Sigmoid colon (tissue), 7 donors: ENCODE measurements around the gene FANCE. TPM values are rescaled to one million over a fixed set of nuclear protein-coding genes. Genes with fewer than 3 reads are reported as not detected.

Source experiments
- DNase-seq: peaks from one replicate; pipeline ENCODE4 v3.0.0-alpha.2; 2019
- H3K27ac ChIP-seq, 4 donors: fragments of 200-600 bp; sonication (generic); one replicate each; pipeline ENCODE4 v1.5.1; 2016 to 2019; ENCODE audit warnings: mild to moderate bottlenecking in 1 of 4
- H3K27me3 ChIP-seq, 3 donors: fragments of 200-600 bp; sonication (generic); one replicate each; pipeline ENCODE4 v1.5.1; 2019; ENCODE audit warnings: mild to moderate bottlenecking in 1 of 3
- H3K36me3 ChIP-seq, 4 donors: fragments of 200-600 bp; sonication (generic); one replicate each; pipeline ENCODE4 v1.5.1; 2016 to 2019
- H3K4me1 ChIP-seq, 4 donors: fragments of 200-600 bp; sonication (generic); one replicate each; pipeline ENCODE4 v1.5.1; 2017 to 2019
- H3K4me3 ChIP-seq, 4 donors: fragments of 200-600 bp; sonication (generic); one replicate each; pipeline ENCODE4 v1.5.1; 2017 to 2019; ENCODE audit warnings: mild to moderate bottlenecking in 2 of 4, moderate library complexity in 1 of 4
- H3K9me3 ChIP-seq, 4 donors: fragments of 200-600 bp in 3 of 4; sonication (generic) in 3 of 4; one replicate each; pipeline versions ENCODE4 v1.5.1 to v1.6.1; 2013 to 2019
- EP300 ChIP-seq, 4 donors: sonication (generic); formaldehyde crosslinking; IDR thresholded peaks; one replicate each; pipeline ENCODE4 v1.6.1; 2017; ENCODE audit warnings: antibody characterized with exemption in 4 of 4
- POLR2A ChIP-seq, 2 donors: fragments of 450-650 bp; IDR thresholded peaks; one replicate each; pipeline ENCODE4 v1.6.1; 2016; ENCODE audit warnings: antibody characterized with exemption in 2 of 2, mild to moderate bottlenecking in 2 of 2, moderate library complexity in 2 of 2
- POLR2AphosphoS5 ChIP-seq, 4 donors: sonication (generic); formaldehyde crosslinking; IDR thresholded peaks; one replicate each; pipeline ENCODE4 v1.6.1; 2017; ENCODE audit warnings: antibody characterized with exemption in 4 of 4
- WGBS, 2 donors: extraction: QIAGEN DNeasy Blood & Tissue Kit; methylation state at CpG; one replicate each; pipeline ENCODE4 v1.1.7; 2013; 5-methylcytosine and 5-hydroxymethylcytosine counted together
- intact Hi-C: fragments of 100-400 bp; cut with DNase I; formaldehyde crosslinking; loops from one replicate; pipeline ENCODE4 v1.15.1; 2023
- polyA plus RNA-seq, 3 donors: library from polyadenylated mRNA; stranded (reverse); fragments of 200-250 nt; gene quantifications; one replicate each; pipeline ENCODE4 v1.2.3, GENCODE V29; 2013
- total RNA-seq, 4 donors: library from RNA; depleted of rRNA; stranded (reverse); fragments of >200 nt; gene quantifications; one replicate each; pipeline ENCODE4 v1.1.0, GENCODE V29; 2016
- TF ChIP-seq, protein P1 (sequence below), 4 experiments: fragments of 450-650 bp in 3 of 4; fragments of 200-600 bp in 1 of 4; IDR thresholded peaks; one replicate each; pipeline ENCODE4 v1.5.1; 2016 to 2019; ENCODE audit warnings: antibody characterized with exemption in 4 of 4, mild to moderate bottlenecking in 3 of 4, moderate library complexity in 2 of 4
- donor health status: healthy with polysubstance abuse.
- donor health status: Bipolar disorder and iron deficiency.
- donor health status: healthy.

FANCE gene
- total and polyA plus RNA-seq, 7 donors: 2.4 to 5.2 (median 3.6) TPM

DNA sequence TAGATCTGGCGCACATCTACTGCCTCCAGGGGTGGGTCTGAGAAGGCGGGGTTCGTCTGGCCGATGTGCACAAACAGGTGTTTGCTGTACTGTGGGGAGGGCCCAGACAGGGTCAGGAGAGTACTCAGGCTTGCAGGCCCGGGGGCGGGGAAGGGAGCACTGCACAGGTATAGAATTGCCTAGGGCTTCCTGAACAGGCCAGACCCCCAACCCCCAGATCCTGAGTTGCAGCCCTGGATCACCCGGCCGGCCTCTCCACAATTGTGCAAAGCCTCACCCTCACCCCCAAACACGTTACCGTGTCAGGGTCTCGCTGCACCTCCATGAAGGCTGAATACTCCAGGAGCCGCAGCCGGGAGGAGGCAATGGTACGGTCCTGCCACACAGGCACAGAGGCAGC lies 23.9 kb downstream of the FANCE start:
- no peak overlapping the region for H3K4me3 ChIP-seq
- intact Hi-C loops: no loop called here
- H3K27me3 ChIP-seq: no peaks in the 10 kb centered on the region
- TF ChIP-seq, protein P1, sequence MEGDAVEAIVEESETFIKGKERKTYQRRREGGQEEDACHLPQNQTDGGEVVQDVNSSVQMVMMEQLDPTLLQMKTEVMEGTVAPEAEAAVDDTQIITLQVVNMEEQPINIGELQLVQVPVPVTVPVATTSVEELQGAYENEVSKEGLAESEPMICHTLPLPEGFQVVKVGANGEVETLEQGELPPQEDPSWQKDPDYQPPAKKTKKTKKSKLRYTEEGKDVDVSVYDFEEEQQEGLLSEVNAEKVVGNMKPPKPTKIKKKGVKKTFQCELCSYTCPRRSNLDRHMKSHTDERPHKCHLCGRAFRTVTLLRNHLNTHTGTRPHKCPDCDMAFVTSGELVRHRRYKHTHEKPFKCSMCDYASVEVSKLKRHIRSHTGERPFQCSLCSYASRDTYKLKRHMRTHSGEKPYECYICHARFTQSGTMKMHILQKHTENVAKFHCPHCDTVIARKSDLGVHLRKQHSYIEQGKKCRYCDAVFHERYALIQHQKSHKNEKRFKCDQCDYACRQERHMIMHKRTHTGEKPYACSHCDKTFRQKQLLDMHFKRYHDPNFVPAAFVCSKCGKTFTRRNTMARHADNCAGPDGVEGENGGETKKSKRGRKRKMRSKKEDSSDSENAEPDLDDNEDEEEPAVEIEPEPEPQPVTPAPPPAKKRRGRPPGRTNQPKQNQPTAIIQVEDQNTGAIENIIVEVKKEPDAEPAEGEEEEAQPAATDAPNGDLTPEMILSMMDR (IDR thresholded peaks at IDR 0.05): no peak
- TF ChIP-seq POLR2AphosphoS5 (IDR thresholded peaks at IDR 0.05) (no peak), POLR2A (IDR thresholded peaks at IDR 0.05) (no peak), EP300 (IDR thresholded peaks at IDR 0.05) (no peak)
- DNase-seq: no peak
- H3K9me3 ChIP-seq: no peaks in the 10 kb centered on the region
- 62 to 78% methylated on average over 14 of the region's 14 CpGs for WGBS, 2 donors
- no peak overlapping the region for H3K27ac ChIP-seq
- H3K4me1 ChIP-seq: peaks cover 0 to 23% (median 20%) of the 10 kb centered on the region in 4 donors
- H3K36me3 ChIP-seq: peaks cover 18 to 99% (median 73%) of the 10 kb centered on the region in 4 donors

DNA sequence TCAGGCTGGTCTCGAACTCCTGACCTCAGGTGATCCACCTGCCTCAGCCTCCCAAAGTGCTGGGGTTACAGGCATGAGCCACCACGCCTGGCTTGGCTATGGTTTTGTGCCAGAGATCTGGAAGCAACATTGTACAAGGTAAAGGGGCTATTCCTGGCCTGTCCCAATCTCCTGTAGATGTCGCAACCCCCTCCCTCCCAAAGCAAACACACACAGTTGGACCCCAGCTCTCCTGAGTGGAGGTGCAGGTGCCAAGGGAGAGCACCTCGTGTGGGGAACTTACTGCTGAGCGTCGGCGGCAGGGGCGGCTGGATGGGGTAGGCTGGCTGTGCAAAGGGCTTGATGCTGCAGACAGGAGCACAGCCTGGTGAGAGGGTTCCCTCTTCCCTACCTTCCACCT lies 24.9 kb downstream of the FANCE start:
- no peak for DNase-seq
- peaks cover 18 to 99% (median 68%) of the 10 kb centered on the region in 4 donors for H3K36me3 ChIP-seq
- no peaks in the 10 kb centered on the region for H3K27me3 ChIP-seq
- TF ChIP-seq POLR2AphosphoS5 (IDR thresholded peaks at IDR 0.05) (peak in 1 of 4 donors; percentile 9), POLR2A (IDR thresholded peaks at IDR 0.05) (no peak)
- WGBS, 2 donors: 87 to 89% methylated on average over 8 of the region's 8 CpGs
- no peaks in the 10 kb centered on the region for H3K9me3 ChIP-seq
- intact Hi-C loops: no loop called here
- no peak overlapping the region for H3K27ac ChIP-seq
- no peak overlapping the region for H3K4me3 ChIP-seq
- H3K4me1 ChIP-seq: peaks cover 0 to 18% (median 10%) of the 10 kb centered on the region in 4 donors

DNA sequence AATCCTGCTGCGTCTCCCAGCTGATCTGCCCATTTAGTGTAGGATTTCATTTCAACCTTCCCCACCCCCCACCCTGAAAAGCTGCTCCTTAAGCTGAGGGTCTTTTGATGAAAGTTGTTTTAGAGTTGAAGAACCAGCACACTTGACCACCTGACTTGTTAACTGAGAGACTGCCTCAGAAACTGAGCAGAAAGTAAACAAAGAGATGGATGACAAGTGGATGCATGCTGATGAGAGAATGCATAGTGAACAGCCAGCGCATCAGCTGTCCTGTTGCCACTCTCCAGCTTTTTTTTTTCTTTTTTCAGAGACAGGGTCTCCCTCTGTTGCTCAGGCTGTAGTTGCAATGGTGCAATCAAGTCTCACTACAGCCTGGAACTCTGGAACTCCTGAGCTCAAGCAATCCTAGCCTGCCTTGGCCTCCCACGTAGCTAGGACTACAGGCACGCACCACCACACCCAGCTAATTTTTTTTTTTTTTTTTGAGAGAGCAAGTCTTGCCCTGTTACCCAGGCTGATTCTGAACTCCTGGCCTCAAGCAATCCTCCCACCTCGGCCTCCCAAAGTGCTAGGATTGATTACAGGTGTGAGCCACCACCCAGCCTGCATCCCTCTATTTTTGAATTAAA lies 25.5 kb downstream of the FANCE start:
- Histone ChIP-seq H3K36me3 (peaks cover 14 to 99% (median 65%) of the 10 kb centered on the region in 4 donors), H3K4me3 (no peak overlapping the region), H3K9me3 (no peaks in the 10 kb centered on the region), H3K27me3 (no peaks in the 10 kb centered on the region), H3K27ac (peak overlapping the region in 1 of 4 donors; percentile 18), H3K4me1 (peaks cover 0 to 16% (median 4%) of the 10 kb centered on the region in 4 donors)
- WGBS, 2 donors: 94% methylated on average over 5 of the region's 5 CpGs
- no peak for TF ChIP-seq POLR2AphosphoS5 (IDR thresholded peaks at IDR 0.05)
- TF ChIP-seq, protein P1 (IDR thresholded peaks at IDR 0.05): no peak
- TF ChIP-seq EP300 (IDR thresholded peaks at IDR 0.05): no peak
- TF ChIP-seq POLR2A (IDR thresholded peaks at IDR 0.05): no peak
- intact Hi-C loops: no loop called here
- DNase-seq: no peak

DNA sequence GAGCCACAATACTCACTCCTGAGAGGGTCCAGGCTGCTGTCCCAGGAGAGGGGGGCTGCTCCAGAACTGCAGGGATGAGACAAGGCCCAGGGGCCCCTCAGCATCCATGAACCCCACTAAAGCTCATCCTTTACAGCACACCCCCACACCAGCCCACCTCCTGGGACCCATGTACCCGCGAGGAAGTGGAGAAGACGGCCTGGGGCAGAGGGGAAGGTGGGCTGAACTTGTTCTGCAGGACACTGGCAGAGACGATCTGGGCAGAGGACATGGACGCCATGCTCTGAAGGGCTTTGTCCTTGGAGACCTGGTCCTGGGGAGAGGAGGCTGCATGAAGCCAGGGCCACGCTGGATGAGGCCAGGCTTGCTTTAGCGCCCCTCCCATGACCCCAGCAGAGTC lies 26.1 kb downstream of the FANCE start:
- H3K27ac ChIP-seq: peak overlapping the region in 1 of 4 donors; percentile 18
- peaks cover 14 to 99% (median 62%) of the 10 kb centered on the region in 4 donors for H3K36me3 ChIP-seq
- no peaks in the 10 kb centered on the region for H3K27me3 ChIP-seq
- no peaks in the 10 kb centered on the region for H3K9me3 ChIP-seq
- 91 to 96% methylated on average over 7 of the region's 7 CpGs for WGBS, 2 donors
- DNase-seq: no peak
- H3K4me1 ChIP-seq: peaks cover 0 to 16% (median 3%) of the 10 kb centered on the region in 4 donors
- H3K4me3 ChIP-seq: no peak overlapping the region
- peak in 2 of 4 donors; percentile 14 to 41 for TF ChIP-seq POLR2AphosphoS5 (IDR thresholded peaks at IDR 0.05)
- TF ChIP-seq, protein P1 (IDR thresholded peaks at IDR 0.05): no peak
- intact Hi-C loops: no loop called here

DNA sequence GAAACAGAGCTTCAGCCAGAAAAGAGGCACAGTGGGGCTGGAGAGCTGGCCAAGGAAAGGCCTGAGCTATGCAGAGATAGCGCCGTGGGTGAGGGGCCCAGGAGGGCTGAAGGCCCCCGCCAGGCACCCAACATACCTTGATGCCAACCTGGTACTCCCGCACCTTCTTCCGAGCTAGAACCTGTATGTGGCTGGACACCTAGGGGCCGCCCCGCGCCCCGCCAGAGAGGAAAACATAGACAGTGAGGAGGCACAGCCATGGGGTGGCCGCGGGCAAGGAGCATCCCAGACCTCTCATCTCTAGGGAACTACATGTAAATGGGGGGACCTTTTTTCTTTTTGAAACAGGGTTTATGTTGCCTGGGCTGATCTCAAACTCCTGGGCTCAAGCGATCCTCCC lies 28.0 kb downstream of the FANCE start:
- Histone ChIP-seq H3K9me3 (no peaks in the 10 kb centered on the region), H3K4me1 (peaks cover 0 to 33% (median 16%) of the 10 kb centered on the region in 4 donors), H3K27ac (peak overlapping the region in 3 of 4 donors; percentile 100), H3K4me3 (no peak overlapping the region), H3K36me3 (peaks cover 4 to 100% (median 61%) of the 10 kb centered on the region in 4 donors), H3K27me3 (no peaks in the 10 kb centered on the region)
- 96 to 97% methylated on average over 12 of the region's 12 CpGs for WGBS, 2 donors
- no peak for DNase-seq
- intact Hi-C loops: no loop called here
- no peak for TF ChIP-seq POLR2AphosphoS5 (IDR thresholded peaks at IDR 0.05)
